GM23338 (cell line): ENCODE data around the gene VPS41. TPM values are rescaled to one million over a fixed set of nuclear protein-coding genes. Genes with fewer than 3 reads are reported as not detected.

Experiments
- ATAC-seq: fragments of 200-7000 bp; cut with Tn5 transposase; 3 replicates; pipeline ENCODE4 v1.9.1; 2020
- DNase-seq: peaks from one replicate; pipeline ENCODE4 v3.0.0-alpha.2; 2015; ENCODE audit warnings: low spot score
- H2AFZ ChIP-seq: fragments of 200-600 bp; sonication (generic); 2 replicates; pipeline ENCODE4 v1.8.0; 2016; ENCODE audit warnings: antibody characterized with exemption, mild to moderate bottlenecking, moderate library complexity
- H3F3A ChIP-seq: fragments of 200-600 bp; sonication (generic); replicated peaks from 2 replicates; pipeline ENCODE4 v1.8.0; 2017; ENCODE audit warnings: antibody characterized with exemption, mixed run types, low read depth
- H3K27ac ChIP-seq: fragments of 200-600 bp; sonication (generic); 2 replicates; pipeline ENCODE4 v1.6.1; 2016; ENCODE audit warnings: low read depth
- H3K27me3 ChIP-seq: fragments of 200-600 bp; sonication (generic); 2 replicates; pipeline ENCODE4 v1.8.0; 2016; ENCODE audit warnings: mild to moderate bottlenecking, mixed run types, moderate library complexity; ENCODE audit not compliant: insufficient read depth
- H3K36me3 ChIP-seq: fragments of 200-600 bp; sonication (generic); 2 replicates; pipeline ENCODE4 v1.8.0; 2016; ENCODE audit warnings: mild to moderate bottlenecking; ENCODE audit not compliant: insufficient read depth
- H3K4me1 ChIP-seq: fragments of 200-600 bp; sonication (generic); 2 replicates; pipeline ENCODE4 v1.8.0; 2016; ENCODE audit warnings: mild to moderate bottlenecking, moderate library complexity; ENCODE audit not compliant: insufficient read depth
- H3K4me2 ChIP-seq: fragments of 200-600 bp; sonication (generic); 2 replicates; pipeline ENCODE4 v1.7.1; 2017; ENCODE audit warnings: mixed run types
- H3K4me3 ChIP-seq: fragments of 200-600 bp; sonication (generic); 2 replicates; pipeline ENCODE4 v1.6.1; 2016; ENCODE audit warnings: mixed run types
- H3K79me2 ChIP-seq: fragments of 200-600 bp; sonication (generic); replicated peaks from 2 replicates; pipeline ENCODE4 v1.8.0; 2017; ENCODE audit warnings: mild to moderate bottlenecking; ENCODE audit not compliant: insufficient read depth
- H3K9me2 ChIP-seq: fragments of 200-600 bp; sonication (generic); 2 replicates; pipeline ENCODE4 v1.8.0; 2017; ENCODE audit not compliant: insufficient read depth
- H4K20me1 ChIP-seq: fragments of 200-600 bp; sonication (generic); replicated peaks from 2 replicates; pipeline ENCODE4 v1.8.0; 2017; ENCODE audit warnings: mild to moderate bottlenecking; ENCODE audit not compliant: insufficient read depth
- H3K27ac Mint-ChIP-seq: 2 replicates; pipeline ENCODE4 v1.8.0; 2020; ENCODE audit warnings: inconsistent platforms, mild to moderate bottlenecking, moderate library complexity, mixed read lengths
- H3K27me3 Mint-ChIP-seq: 3 replicates; pipeline ENCODE4 v1.8.0; 2022; ENCODE audit warnings: low read depth, mild to moderate bottlenecking, moderate library complexity, mixed read lengths, inconsistent platforms; ENCODE audit not compliant: insufficient read depth, poor library complexity
- H3K36me3 Mint-ChIP-seq: 3 replicates; pipeline ENCODE4 v1.8.0; 2021; ENCODE audit warnings: low read depth, mild to moderate bottlenecking, inconsistent platforms, moderate library complexity, mixed read lengths
- H3K4me1 Mint-ChIP-seq: 3 replicates; pipeline ENCODE4 v1.8.0; 2020; ENCODE audit warnings: mild to moderate bottlenecking, inconsistent platforms, mixed read lengths
- H3K4me3 Mint-ChIP-seq: 3 replicates; pipeline ENCODE4 v1.8.0; 2021; ENCODE audit warnings: moderate library complexity, mild to moderate bottlenecking, inconsistent platforms, mixed read lengths
- H3K9me3 Mint-ChIP-seq: 3 replicates; pipeline ENCODE4 v1.8.0; 2020; ENCODE audit warnings: moderate library complexity, mild to moderate bottlenecking, inconsistent platforms, mixed read lengths
- CREB1 ChIP-seq: fragments of 250-450 bp; sonication (Bioruptor Pico); IDR thresholded peaks from 2 replicates; pipeline ENCODE4 v1.5.0; 2020; ENCODE audit warnings: low read depth, mild to moderate bottlenecking, moderate library complexity
- EZH2 ChIP-seq: fragments of 200-600 bp; sonication (generic); IDR thresholded peaks from one replicate; pipeline ENCODE4 v1.8.0; 2017; ENCODE audit warnings: antibody characterized with exemption, mild to moderate bottlenecking, low read depth; ENCODE audit not compliant: unreplicated experiment
- EZH2phosphoT487 ChIP-seq: fragments of 200-600 bp; sonication (generic); IDR thresholded peaks from one replicate; pipeline ENCODE4 v1.8.1; 2018; ENCODE audit warnings: antibody characterized with exemption; ENCODE audit not compliant: unreplicated experiment
- JUNB ChIP-seq: IDR thresholded peaks from one replicate; pipeline ENCODE4 v1.6.1; 2016; ENCODE audit warnings: antibody characterized with exemption; ENCODE audit not compliant: unreplicated experiment
- NANOG ChIP-seq: IDR thresholded peaks from 2 replicates; pipeline ENCODE4 v1.6.1; 2016; ENCODE audit warnings: antibody characterized with exemption, borderline replicate concordance
- POLR2AphosphoS5 ChIP-seq: IDR thresholded peaks from 2 replicates; pipeline ENCODE4 v1.6.1; 2016; ENCODE audit warnings: antibody characterized with exemption, low read depth
- REST ChIP-seq: IDR thresholded peaks from one replicate; pipeline ENCODE4 v1.6.1; 2018; ENCODE audit warnings: antibody characterized with exemption; ENCODE audit not compliant: unreplicated experiment
- STAT1 ChIP-seq: IDR thresholded peaks from one replicate; pipeline ENCODE4 v1.6.1; 2016; ENCODE audit warnings: antibody characterized with exemption; ENCODE audit not compliant: unreplicated experiment
- ZNF114 ChIP-seq: fragments of 250-450 bp; sonication (Bioruptor Pico); IDR thresholded peaks from 2 replicates; pipeline ENCODE4 v1.5.0; 2020; ENCODE audit warnings: mild to moderate bottlenecking, moderate library complexity
- ZNF331 ChIP-seq: fragments of 250-450 bp; sonication (Bioruptor Pico); IDR thresholded peaks from 2 replicates; pipeline ENCODE4 v1.5.0; 2020; ENCODE audit warnings: low read depth, mild to moderate bottlenecking, moderate library complexity
- ZNF462 ChIP-seq: fragments of 250-450 bp; sonication (Bioruptor Pico); IDR thresholded peaks from 2 replicates; pipeline ENCODE4 v1.5.0; 2020; ENCODE audit warnings: mild to moderate bottlenecking, moderate library complexity
- polyA plus RNA-seq: library from polyadenylated mRNA; unstranded; fragments of >200 nt; fragmentation: Nextera tagmentation; extraction: Ambion mirVana; gene quantifications from 2 replicates; pipeline ENCODE4 v1.2.1, GENCODE V29; 2016
- total RNA-seq: library from RNA; depleted of rRNA; stranded (reverse); fragments of >200 nt; shearing (Covaris generic); gene quantifications from 2 replicates; pipeline ENCODE4 v1.2.3, GENCODE V29; 2014
- TF ChIP-seq, protein P1 (sequence below): IDR thresholded peaks from 2 replicates; pipeline ENCODE4 v1.6.1; 2016; ENCODE audit warnings: antibody characterized with exemption
- TF ChIP-seq, protein P2 (sequence below), 2 experiments: fragments of 200-600 bp in 1 of 2; sonication (generic) in 1 of 2; conservative IDR thresholded peaks; 2 replicates each; pipeline versions ENCODE4 v1.5.1 to v1.6.1; 2016 to 2017; ENCODE audit warnings: antibody characterized with exemption in 2 of 2, low read depth in 2 of 2, mild to moderate bottlenecking in 2 of 2, moderate library complexity in 1 of 2

Gene VPS41
- total and polyA plus RNA-seq, 2 experiments from 2014 or later, result 20.2 to 41.2 TPM

DNA sequence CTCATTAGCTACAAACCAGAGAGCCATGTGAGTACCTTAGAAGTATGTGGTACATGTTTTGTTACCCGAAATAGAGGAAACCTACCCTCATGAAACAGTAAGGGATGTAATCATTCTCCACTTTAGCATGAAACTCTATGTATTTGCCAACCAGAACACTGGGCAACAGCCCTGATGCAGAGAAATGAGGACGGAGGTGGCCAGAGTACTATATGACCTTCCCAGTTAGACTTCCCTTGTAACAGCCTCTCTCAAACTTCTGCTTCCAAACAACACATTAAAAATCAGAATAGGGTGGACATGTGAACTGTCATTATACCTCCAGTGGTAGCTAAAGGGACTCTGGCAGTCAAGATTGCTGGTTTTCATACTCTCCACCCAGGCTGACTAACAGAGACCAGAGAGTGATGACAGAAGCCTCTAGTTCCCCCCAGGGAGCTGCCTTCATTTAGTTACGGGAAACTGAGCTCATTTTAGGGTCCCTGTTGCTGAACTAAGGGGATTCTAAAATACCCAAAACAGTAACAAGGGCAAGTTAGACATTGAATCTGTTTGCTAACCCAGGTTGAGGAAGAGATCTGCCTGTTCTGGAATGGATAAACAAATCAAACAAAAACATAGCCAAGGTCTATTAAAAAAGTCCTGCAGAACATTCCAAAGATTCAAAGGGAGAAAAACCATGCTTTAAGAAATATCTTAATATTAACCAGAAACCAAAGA lies 83.1 kb downstream of the VPS41 start:
- no peaks in the 10 kb centered on the region for H3K27me3 Mint-ChIP-seq
- no peaks in the 10 kb centered on the region; the same call in 2 of the 3 replicates for H3K9me3 Mint-ChIP-seq
- TF ChIP-seq STAT1 (no peak), REST (no peak), NANOG (no peak), ZNF331 (no peak), EZH2phosphoT487 (no peak), POLR2AphosphoS5 (no peak), EZH2 (no peak), ZNF114 (CRISPR knock-in tag) (no peak), ZNF462 (no peak), CREB1 (CRISPR knock-in tag) (no peak), JUNB (no peak)
- TF ChIP-seq, protein P1, sequence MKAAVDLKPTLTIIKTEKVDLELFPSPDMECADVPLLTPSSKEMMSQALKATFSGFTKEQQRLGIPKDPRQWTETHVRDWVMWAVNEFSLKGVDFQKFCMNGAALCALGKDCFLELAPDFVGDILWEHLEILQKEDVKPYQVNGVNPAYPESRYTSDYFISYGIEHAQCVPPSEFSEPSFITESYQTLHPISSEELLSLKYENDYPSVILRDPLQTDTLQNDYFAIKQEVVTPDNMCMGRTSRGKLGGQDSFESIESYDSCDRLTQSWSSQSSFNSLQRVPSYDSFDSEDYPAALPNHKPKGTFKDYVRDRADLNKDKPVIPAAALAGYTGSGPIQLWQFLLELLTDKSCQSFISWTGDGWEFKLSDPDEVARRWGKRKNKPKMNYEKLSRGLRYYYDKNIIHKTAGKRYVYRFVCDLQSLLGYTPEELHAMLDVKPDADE, result no peak
- TF ChIP-seq, protein P2, sequence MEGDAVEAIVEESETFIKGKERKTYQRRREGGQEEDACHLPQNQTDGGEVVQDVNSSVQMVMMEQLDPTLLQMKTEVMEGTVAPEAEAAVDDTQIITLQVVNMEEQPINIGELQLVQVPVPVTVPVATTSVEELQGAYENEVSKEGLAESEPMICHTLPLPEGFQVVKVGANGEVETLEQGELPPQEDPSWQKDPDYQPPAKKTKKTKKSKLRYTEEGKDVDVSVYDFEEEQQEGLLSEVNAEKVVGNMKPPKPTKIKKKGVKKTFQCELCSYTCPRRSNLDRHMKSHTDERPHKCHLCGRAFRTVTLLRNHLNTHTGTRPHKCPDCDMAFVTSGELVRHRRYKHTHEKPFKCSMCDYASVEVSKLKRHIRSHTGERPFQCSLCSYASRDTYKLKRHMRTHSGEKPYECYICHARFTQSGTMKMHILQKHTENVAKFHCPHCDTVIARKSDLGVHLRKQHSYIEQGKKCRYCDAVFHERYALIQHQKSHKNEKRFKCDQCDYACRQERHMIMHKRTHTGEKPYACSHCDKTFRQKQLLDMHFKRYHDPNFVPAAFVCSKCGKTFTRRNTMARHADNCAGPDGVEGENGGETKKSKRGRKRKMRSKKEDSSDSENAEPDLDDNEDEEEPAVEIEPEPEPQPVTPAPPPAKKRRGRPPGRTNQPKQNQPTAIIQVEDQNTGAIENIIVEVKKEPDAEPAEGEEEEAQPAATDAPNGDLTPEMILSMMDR (conservative IDR thresholded peaks at IDR 0.05; ENCODE audit: low read depth in 2 of 2), result no peak
- H3F3A ChIP-seq, result no peaks in the 10 kb centered on the region
- H3K36me3 Mint-ChIP-seq, result no peaks in the 10 kb centered on the region
- no peaks in the 10 kb centered on the region for H3K4me1 ChIP-seq
- peaks cover 2% of the 10 kb centered on the region; the same call in 1 of the 3 replicates for H3K4me1 Mint-ChIP-seq
- no peaks in the 10 kb centered on the region for H3K36me3 ChIP-seq
- no peaks in the 10 kb centered on the region for H4K20me1 ChIP-seq
- no peak overlapping the region for H3K27ac ChIP-seq
- no peak overlapping the region for H3K4me3 ChIP-seq
- ATAC-seq (no peak), DNase-seq (no peak)
- no peaks in the 10 kb centered on the region for H3K79me2 ChIP-seq
- H3K27me3 ChIP-seq, result no peaks in the 10 kb centered on the region
- peaks cover 7% of the 10 kb centered on the region for H3K9me2 ChIP-seq
- no peak overlapping the region for H3K4me3 Mint-ChIP-seq
- H3K27ac Mint-ChIP-seq, result 0 out of 2 replicates have a peak overlapping the region, but pooled peaks have one; percentile 3
- H3K4me2 ChIP-seq, result no peak overlapping the region
- H2AFZ ChIP-seq, result no peak overlapping the region
